KOPT-K1 (cell line): ENCODE results near the gene MARK2.

Experiments
- H3K27ac ChIP-seq: fragments of 200-600 bp; sonication (generic); 2 replicates; pipeline ENCODE4 v1.5.1; 2016; ENCODE audit warnings: antibody characterized with exemption, mild to moderate bottlenecking, low read depth, low read length; ENCODE audit not compliant: poor library complexity, severe bottlenecking
- H3K36me3 ChIP-seq: fragments of 200-600 bp; sonication (generic); 2 replicates; pipeline ENCODE4 v1.5.1; 2017; ENCODE audit warnings: antibody characterized with exemption, mild to moderate bottlenecking, low read length, moderate library complexity; ENCODE audit not compliant: insufficient read depth
- H3K9me3 ChIP-seq: fragments of 200-600 bp; sonication (generic); 2 replicates; pipeline ENCODE4 v1.5.1; 2017; ENCODE audit warnings: antibody characterized with exemption, low read length, mild to moderate bottlenecking; ENCODE audit not compliant: insufficient read depth, poor library complexity, severe bottlenecking

The MARK2 gene

DNA sequence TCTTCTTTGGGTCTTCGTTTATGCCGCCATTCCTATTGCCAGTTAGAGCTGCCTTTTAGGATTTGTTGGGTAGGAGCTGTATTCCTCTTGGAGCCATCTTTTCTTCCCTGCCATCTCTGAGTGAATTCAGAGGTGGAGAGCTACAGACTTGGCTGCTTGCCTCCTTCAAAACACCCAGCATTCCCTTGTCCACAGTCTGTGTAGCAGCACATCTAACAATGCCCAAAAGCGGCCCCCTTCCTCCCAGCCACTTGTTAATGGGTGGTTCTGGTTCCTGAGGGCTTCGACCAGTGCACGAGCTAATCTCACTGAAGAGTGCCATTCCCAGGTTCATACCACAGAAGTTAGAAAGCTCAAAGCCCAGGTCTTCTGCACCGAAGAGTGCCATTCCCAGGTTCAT, 37.7 kb downstream of the MARK2 start:
- Histone ChIP-seq H3K9me3 (no peaks in the 10 kb centered on the region), H3K36me3 (peaks cover 17% of the 10 kb centered on the region), H3K27ac (no peak overlapping the region)

DNA sequence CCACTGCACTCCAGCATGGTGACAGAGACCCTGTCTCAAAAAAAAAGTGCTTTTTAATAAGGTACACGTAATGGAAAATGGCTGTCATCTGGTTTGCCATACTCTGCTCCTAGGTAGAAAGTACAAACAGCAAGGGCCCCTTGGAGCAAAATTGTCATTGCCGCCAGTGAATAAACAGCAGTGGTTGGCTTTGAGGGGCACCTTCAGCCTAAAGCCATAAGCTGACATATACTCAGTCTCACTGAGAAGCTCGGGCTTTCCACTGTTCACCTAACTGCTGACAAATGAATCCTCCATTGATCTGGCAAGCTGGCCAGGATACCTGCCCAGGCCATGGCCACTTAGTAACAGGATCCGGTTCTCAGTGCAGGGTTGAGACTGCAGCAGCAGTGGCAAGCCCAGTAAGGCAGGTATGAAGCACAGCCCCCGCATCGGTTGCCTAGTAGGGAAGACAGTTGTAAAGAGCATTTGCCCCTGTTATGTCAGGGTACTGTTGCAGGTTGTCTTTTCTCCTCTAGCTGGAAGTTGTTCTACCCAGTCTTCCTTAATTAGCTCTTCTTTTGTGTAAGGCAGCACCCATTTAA, 38.8 kb downstream of the MARK2 start:
- peaks cover 17% of the 10 kb centered on the region for H3K36me3 ChIP-seq
- H3K9me3 ChIP-seq: no peaks in the 10 kb centered on the region
- no peak overlapping the region for H3K27ac ChIP-seq

DNA sequence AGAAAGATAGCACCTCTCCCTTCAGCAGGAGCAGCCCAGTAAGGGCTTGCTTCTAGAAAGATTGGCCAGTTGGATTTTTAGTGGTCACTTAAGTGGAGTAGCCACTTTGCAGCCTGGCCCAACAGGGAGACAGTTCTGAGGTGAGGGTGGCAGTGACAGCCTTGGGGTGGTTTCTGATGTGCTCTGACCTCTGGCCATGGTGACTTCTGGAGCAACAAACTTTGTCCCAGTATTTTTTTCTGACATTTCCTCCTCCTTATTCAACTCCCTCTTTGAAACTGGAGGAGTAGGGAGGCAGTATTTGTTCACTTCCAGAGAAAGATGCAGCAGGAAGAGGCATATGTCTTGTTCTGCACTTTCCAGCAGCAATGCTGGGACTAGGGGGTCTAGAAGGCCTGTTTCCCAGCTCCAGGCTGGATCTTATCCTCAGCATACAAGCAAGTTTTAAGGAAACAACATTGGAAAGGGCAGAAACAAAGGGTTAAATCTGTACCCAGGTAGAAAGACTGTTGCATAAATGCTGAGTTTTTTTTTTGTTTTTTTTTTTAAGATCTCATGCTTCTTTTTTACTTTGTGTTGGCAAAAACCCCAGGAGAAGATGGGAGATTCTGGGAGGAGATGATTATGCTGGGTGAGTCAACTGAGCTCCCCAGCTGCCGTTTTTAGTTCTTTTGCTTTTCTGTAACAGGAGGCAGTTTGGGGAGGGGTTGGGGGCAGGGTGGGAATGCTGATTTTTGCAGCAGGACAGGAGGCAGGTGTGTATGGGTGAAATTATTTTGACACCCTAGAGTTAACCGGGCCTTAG, 40.9 kb downstream of the MARK2 start:
- Histone ChIP-seq H3K27ac (no peak overlapping the region), H3K9me3 (no peaks in the 10 kb centered on the region), H3K36me3 (peaks cover 17% of the 10 kb centered on the region)

DNA sequence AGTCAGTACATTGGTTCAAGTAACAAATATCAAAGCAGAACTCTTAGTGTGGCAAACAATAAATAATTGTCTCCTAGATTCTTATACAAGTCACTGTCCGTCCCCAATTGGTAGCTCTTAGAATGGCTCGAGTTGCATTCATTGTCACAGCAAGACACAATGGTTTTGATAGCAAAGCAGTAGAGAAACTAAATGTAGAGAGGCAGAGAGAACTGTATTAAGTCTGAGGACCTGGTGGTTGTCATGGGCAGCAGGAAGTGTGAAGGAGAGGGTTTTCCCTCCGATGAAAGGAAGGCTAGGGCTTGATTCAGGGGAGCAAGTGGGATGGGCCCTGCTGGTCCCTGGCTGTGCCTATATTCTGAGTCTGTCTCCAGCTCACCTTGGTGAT, 41.5 kb downstream of the MARK2 start:
- H3K27ac ChIP-seq: no peak overlapping the region
- no peaks in the 10 kb centered on the region for H3K9me3 ChIP-seq
- H3K36me3 ChIP-seq: peaks cover 17% of the 10 kb centered on the region

DNA sequence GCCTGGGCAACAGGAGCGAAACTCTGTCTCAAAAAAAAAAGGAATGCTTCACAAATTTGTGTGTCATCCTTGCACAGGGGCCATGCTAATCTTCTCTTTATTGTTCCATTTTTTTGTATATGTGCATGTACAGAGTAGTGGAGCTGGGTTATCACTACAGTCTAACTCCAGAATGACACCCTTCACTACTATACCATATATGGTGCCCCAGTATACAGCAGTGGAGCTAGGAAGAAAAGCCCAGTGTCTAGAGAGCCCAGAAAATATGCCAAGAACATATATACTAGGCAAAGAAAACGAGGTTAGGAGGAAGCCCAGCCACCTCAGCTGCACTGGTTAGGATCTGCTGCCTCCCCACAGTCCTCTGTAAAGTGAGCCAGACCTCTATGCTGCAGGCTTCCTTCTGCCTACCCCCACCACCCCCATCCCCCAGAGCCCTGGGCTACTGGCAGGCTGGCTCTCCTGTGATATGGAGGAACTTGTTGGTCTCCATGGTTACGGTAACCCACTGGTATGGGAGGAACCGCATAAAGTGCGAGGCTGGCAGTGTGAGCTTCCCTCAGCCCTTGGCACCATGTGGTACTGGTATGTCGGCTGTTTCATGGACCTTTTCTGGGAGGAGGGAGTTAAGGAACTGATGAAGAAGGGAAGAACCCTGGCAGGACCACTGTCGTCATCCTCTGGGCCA, 43.8 kb downstream of the MARK2 start:
- peaks cover 10% of the 10 kb centered on the region for H3K36me3 ChIP-seq
- peak overlapping the region; percentile 16 for H3K27ac ChIP-seq
- H3K9me3 ChIP-seq: no peaks in the 10 kb centered on the region

DNA sequence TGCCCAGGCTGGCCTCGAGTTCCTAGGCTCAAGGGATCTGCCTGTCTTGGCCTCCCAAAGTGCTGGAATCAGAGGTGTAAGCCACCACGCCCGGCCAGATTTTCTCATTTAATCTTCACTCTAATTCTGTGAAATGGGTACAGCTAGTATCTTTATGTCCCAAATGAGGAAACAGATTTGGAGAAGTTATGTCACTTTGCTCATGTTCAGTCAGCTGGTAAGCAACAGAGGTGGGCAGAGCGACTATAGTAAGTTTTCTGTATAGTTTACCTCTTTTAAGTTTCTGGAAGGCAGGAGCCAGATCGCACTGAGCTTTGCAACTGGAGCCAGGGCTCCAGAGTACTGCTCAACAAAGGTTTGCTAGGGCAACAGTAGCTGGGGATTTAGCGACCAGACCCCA, 44.9 kb downstream of the MARK2 start:
- Histone ChIP-seq H3K36me3 (peaks cover 6% of the 10 kb centered on the region), H3K27ac (peak overlapping the region; percentile 4), H3K9me3 (no peaks in the 10 kb centered on the region)

DNA sequence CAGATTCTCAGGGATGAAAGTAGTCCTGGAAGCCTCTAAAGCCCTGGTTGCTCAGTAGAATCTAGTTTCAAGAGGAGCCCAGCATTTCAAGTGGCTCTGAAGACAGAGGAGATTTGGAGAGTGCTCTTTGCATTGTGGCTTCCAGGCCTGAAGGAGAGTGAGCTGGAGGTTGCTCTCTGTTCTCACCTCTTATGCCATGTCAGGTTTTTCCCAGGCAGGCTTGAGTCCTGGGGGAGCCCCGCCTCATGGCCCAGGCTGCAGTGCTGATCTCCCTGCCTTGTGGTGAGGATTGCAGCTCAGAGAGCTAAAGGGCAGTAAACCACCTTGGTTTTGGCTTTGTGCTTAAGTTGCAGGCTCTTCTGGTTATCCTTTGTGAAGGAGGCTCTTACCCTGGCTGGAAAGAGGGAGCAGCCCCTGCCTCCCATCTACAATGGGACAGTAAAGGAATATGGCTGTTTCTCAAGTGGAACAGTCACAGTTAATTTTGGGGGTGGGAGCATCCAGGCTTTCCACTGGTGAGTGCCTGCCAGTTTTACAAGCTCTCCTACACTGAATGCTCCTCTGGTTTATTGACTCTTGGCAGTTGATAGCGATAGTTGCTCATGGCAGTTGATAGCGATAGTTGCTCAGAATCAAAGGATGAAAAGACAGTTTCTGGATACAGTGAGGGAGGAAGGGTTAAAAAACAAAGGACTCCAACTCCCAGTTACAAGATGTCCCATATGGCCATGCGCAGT, 45.5 kb downstream of the MARK2 start:
- H3K9me3 ChIP-seq: no peaks in the 10 kb centered on the region
- H3K27ac ChIP-seq: peak overlapping the region; percentile 4
- H3K36me3 ChIP-seq: 0 out of 2 replicates have a peak, but pooled peaks cover under 1% of the 10 kb centered on the region

DNA sequence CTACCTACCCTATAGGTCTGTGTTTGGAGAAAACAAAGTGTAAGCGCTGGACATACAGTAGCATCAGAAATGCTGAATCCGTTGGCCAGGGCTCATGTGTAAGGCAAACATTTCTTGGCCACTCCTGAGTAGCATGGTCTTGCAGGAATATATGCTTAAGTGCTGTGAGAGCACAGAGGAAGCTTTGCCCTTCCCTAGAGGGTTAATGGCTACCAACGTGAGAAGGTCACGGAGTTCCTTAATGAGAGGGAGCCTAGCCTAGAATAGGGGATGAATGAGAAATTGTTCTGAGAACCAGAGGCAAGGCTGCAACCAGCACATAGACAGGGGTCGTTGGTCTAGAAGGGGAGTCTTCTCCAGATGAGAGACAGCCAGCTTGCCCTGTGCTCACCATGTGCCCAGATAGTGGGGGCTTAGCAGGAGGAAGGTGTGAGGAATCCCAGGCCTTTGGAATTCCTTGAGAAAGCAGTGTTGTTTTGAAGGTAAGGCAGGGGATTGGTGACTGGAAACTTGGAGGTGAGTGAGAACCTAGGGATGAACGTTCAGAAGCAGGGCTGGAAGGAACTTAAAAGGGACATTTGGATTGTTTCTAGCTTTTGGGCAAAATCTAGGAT, 48.6 kb downstream of the MARK2 start:
- H3K36me3 ChIP-seq: peaks cover 21% of the 10 kb centered on the region
- peak overlapping the region; percentile 81 for H3K27ac ChIP-seq
- H3K9me3 ChIP-seq: no peaks in the 10 kb centered on the region

DNA sequence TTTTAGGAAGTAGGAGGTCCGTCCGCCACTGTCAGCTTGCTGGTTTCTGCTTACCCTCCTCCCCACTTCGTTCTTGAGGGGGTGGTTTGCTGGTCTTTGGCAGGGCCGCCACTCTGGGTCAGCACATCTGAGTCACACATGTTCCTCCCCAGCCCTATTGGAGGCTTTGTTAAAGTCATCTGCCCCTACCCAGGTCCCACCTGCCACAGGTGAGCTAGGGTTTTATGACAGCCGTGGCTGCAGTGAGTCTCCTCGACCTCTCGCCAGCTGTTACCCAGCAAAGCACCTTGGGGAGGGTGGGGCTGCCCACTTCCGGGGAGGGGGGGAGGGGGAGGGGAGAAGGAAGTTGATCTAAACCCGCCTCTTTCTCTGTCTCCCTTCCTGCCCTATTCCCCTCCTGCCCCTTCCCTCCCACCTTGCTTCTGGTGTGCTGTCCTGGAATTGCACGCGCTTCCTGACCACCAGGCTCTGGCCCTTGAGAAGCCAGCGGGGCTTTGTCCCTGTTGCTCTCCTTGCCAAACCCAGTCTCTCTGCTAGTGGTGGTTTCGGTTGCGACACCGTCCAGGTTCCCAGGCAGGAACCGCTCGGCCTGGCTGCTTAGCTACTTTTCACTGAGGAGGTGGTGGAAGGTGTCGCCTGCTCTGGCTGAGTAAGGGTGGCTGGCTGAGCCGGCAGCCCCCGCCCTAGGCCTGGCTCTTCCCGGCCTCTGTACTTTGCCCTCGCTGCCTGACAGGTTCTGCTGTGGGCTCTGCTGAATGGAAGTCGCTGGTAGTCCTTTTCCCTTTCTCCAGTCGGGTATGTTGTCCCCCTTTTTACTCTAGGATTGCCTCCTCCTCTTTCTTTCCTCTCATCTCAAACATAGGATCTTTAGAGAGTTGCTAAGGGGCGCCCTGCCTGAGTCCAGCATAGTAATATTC, 49.5 kb downstream of the MARK2 start:
- Histone ChIP-seq H3K27ac (peak overlapping the region; percentile 81), H3K9me3 (peaks cover 2% of the 10 kb centered on the region), H3K36me3 (peaks cover 25% of the 10 kb centered on the region)

DNA sequence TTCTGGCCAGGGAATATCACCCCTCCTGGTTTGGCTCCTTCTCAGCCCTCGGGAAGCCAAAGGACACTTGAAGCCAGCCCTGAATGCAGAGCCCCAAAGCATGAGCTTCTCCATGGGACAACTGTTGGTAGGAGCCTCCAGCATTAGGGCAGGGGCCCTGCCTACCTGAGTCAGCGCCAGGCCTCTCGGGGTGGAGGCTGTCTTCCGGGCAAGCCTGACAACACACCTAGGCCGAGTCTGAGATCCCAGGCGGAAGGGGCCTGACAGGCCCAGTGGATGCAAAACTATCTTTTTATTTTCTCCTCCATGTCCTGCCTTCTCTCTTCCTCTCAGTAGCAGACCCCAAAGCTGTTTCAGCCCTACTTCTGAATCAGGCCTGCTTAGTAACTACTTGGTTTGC, 50.4 kb downstream of the MARK2 start:
- peak overlapping the region; percentile 81 for H3K27ac ChIP-seq
- peaks cover 3% of the 10 kb centered on the region for H3K9me3 ChIP-seq
- peaks cover 30% of the 10 kb centered on the region for H3K36me3 ChIP-seq

DNA sequence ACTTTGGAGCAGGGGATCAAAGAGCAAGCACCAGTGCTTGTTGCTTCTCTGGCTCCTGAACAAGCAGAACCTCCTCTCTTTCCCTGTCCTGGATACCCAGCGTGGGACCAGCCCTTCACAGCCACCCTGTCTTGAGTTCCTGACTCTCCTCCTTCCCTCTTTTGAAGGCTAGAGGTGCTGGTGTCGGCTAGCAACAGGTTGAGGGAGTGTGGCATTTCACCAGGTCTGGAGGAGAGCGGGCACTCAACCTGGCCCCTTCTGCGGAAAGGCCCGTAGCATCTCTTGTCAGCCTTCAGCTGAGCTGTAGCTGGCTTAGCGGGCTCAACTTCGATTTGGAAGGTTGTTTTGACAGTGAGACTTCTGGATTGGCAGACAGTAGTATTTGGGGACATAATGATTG, 51.5 kb downstream of the MARK2 start:
- no peak overlapping the region for H3K27ac ChIP-seq
- peaks cover 3% of the 10 kb centered on the region for H3K9me3 ChIP-seq
- H3K36me3 ChIP-seq: peaks cover 38% of the 10 kb centered on the region

DNA sequence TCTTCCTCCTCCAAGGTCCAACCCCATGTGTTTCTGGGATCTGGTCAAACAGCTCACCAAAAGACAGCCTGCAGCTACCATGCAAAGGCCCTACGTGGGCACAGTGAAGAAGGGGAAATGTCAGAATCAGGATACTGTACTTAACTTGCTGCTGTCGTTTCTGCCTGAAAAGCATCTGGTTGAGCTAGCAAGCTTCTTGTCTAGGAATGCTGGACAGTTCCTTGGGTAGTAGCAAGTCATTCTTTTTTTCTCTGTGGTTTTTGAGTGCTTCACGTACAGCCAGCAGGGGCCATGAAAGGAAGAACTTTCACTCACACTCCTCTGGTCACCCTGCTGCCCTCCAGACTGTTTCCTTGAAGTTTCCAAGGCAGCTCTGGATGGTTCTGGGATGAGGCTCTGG, 53.3 kb downstream of the MARK2 start:
- Histone ChIP-seq H3K27ac (no peak overlapping the region), H3K36me3 (peaks cover 57% of the 10 kb centered on the region)

DNA sequence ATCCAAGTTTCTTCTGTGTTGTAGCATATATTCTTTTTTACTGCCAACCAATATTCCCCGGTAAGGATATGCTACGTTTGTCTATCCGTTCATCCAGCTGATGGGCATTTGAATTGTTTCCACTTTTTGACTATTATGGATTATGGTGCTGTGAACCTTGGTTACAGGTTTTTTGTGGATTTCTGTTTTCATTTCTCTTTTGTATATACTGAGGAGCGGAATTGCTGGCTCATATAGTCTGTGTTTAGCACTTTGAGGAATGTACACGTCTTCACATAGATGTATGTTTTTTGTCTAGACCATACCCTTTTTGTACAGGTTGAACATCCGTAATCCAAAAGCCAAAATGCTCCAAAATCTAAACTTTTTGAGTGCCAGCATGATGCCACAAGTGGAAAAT, 54.4 kb downstream of the MARK2 start:
- H3K9me3 ChIP-seq: peaks cover 3% of the 10 kb centered on the region
- H3K36me3 ChIP-seq: peaks cover 68% of the 10 kb centered on the region
- H3K27ac ChIP-seq: no peak overlapping the region

More for the DNA sequence above, 53.3 kb downstream of the MARK2 start:
- H3K9me3 ChIP-seq: peaks cover 3% of the 10 kb centered on the region

DNA sequence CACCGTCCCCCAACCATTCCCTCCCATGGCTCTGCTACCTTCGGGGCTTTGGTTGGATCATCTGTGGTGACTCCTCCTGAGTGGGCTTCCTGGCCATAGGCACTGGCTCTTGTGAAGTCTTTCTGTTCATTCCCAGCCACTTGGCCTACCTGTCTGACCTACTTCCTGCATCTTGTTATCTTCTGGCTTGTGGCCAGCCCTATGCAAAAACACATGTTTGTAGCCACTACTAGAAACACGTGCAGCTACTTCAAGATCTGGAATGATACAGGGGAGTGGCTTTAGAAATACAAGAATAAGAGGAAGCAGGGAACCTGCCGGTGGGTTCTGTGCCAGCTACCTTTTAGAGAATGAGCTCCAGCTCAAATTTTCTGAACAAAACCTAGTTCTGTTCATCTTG, 57.2 kb downstream of the MARK2 start:
- Histone ChIP-seq H3K27ac (no peak overlapping the region), H3K9me3 (peaks cover 3% of the 10 kb centered on the region), H3K36me3 (peaks cover 82% of the 10 kb centered on the region)
